GM18508 (cell line): ENCODE data around the gene ELOVL5.
"Not testable (repeated sequence)": the region's sequence is repeated elsewhere in the genome, so short reads cannot be mapped to it uniquely, and the experiment has no call there.

Source experiments
- ATAC-seq: cut with Tn5 transposase; IDR thresholded peaks from one replicate; pipeline ENCODE4 v1.9.1; 2021; ENCODE audit warnings: moderate number of reproducible peaks; ENCODE audit not compliant: insufficient read depth, unreplicated experiment

Gene ELOVL5

GRCh38 chr6:53333439-53334408 lies 15.0 kb downstream of the ELOVL5 start:
- ATAC-seq, result no peak

- ATAC-seq, result no peak
Observed at GRCh38 chr6:53331678-53332077, 17.1 kb downstream of the ELOVL5 start.

- no peak for ATAC-seq
Observed at GRCh38 chr6:53330137-53330536, 18.6 kb downstream of the ELOVL5 start.

GRCh38 chr6:53328375-53328774 lies 20.4 kb downstream of the ELOVL5 start:
- ATAC-seq, result no peak

GRCh38 chr6:53327017-53327395 lies 21.7 kb downstream of the ELOVL5 start:
- no peak for ATAC-seq

GRCh38 chr6:53326372-53327016 lies 22.3 kb downstream of the ELOVL5 start:
- ATAC-seq, result no peak

- ATAC-seq, result no peak
Observed at GRCh38 chr6:53325785-53326184, 23.0 kb downstream of the ELOVL5 start.

- no peak for ATAC-seq
Observed at GRCh38 chr6:53322188-53323029, 26.3 kb downstream of the ELOVL5 start.

- ATAC-seq, result no peak
Observed at GRCh38 chr6:53321701-53322100, 27.0 kb downstream of the ELOVL5 start.

- ATAC-seq, result no peak
Observed at GRCh38 chr6:53320964-53321363, 27.8 kb downstream of the ELOVL5 start.

- no peak for ATAC-seq
Observed at GRCh38 chr6:53318429-53318828, 30.3 kb downstream of the ELOVL5 start.

GRCh38 chr6:53317861-53318260 lies 30.9 kb downstream of the ELOVL5 start:
- no peak for ATAC-seq

- not testable (repeated sequence) for ATAC-seq
Observed at GRCh38 chr6:53317299-53317698, 31.5 kb downstream of the ELOVL5 start.

- ATAC-seq, result no peak
Observed at GRCh38 chr6:53316142-53316541, 32.6 kb downstream of the ELOVL5 start.

- ATAC-seq, result no peak
Observed at GRCh38 chr6:53315086-53315724, 33.5 kb downstream of the ELOVL5 start.

GRCh38 chr6:53313784-53314400 lies 34.9 kb downstream of the ELOVL5 start:
- no peak for ATAC-seq

GRCh38 chr6:53312355-53312754 lies 36.4 kb downstream of the ELOVL5 start:
- ATAC-seq, result no peak

- no peak for ATAC-seq
Observed at GRCh38 chr6:53311586-53311935, 37.2 kb downstream of the ELOVL5 start.

- no peak for ATAC-seq
Observed at GRCh38 chr6:53310771-53311585, 37.8 kb downstream of the ELOVL5 start.
